Activated naive CD4-positive, alpha-beta T cell treated with anti-CD3 and anti-CD28 coated beads, Interleukin-2, amount 50 U/mL, for 72 hours (primary cell): ENCODE data around the gene SIPA1. TPM values are rescaled to one million over a fixed set of nuclear protein-coding genes. Genes with fewer than 3 reads are reported as not detected.
"Not testable (repeated sequence)": the region's sequence is repeated elsewhere in the genome, so short reads cannot be mapped to it uniquely, and the experiment has no call there.

ENCODE experiments used
- ATAC-seq, 2 donors: fragments of 150-1000 bp; cut with Tn5 transposase; 2 replicates each; pipeline ENCODE4 v1.10.0; 2021; ENCODE audit warnings: mild to moderate bottlenecking in 2 of 2, moderate library complexity in 2 of 2
- DNase-seq, 2 donors: peaks; one replicate each; pipeline ENCODE4 v3.0.0; 2021 to 2022; ENCODE audit warnings: low spot score in 2 of 2
- H3K27ac Mint-ChIP-seq, 2 donors: one replicate each; pipeline ENCODE4 v1.8.0; 2022; ENCODE audit warnings: mild to moderate bottlenecking in 2 of 2, mixed read lengths in 2 of 2
- H3K36me3 Mint-ChIP-seq, 2 donors: one replicate each; pipeline ENCODE4 v1.8.0; 2022; ENCODE audit warnings: mixed read lengths in 2 of 2
- H3K9me3 Mint-ChIP-seq, 2 donors: one replicate each; pipeline ENCODE4 v1.8.0; 2022; ENCODE audit warnings: mixed read lengths in 2 of 2
- total RNA-seq, 2 donors: library from RNA; stranded (reverse); gene quantifications; one replicate each; pipeline ENCODE4 v1.2.3, GENCODE V29; 2022

SIPA1 gene
- total RNA-seq, 2 donors from 2014 or later, result 185 to 203 TPM

DNA sequence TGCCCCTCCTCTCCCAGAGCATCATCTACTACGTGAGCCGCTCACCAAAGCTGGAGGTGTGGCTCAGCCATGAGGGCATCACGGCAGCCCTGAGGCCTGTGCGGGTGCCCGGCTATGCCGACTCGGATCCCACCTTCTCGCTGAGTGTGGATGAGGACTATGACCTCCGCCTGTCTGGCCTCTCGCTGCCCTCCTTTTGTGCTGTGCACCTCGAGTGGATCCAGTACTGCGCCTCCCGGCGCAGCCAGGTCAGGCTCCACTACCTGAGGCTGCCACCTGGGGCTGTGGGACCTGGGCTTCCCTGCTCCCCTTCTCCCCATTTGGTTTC is 3.8 kb upstream of the SIPA1 start:
- no peak for ATAC-seq
- no peaks in the 10 kb centered on the region for H3K9me3 Mint-ChIP-seq
- H3K36me3 Mint-ChIP-seq, result peaks cover 6 to 14% of the 10 kb centered on the region in 2 donors
- no peak for DNase-seq
- peak overlapping the region in 1 of 2 donors; percentile 75 for H3K27ac Mint-ChIP-seq

- peak overlapping the region in 1 of 2 donors; percentile 75 for H3K27ac Mint-ChIP-seq
- DNase-seq (no peak), ATAC-seq (no peak)
- H3K9me3 Mint-ChIP-seq, result no peaks in the 10 kb centered on the region
- peaks cover 7 to 12% of the 10 kb centered on the region in 2 donors for H3K36me3 Mint-ChIP-seq
Observed at GRCh38 chr11:65634440-65634839, 3.5 kb upstream of the SIPA1 start.

DNA sequence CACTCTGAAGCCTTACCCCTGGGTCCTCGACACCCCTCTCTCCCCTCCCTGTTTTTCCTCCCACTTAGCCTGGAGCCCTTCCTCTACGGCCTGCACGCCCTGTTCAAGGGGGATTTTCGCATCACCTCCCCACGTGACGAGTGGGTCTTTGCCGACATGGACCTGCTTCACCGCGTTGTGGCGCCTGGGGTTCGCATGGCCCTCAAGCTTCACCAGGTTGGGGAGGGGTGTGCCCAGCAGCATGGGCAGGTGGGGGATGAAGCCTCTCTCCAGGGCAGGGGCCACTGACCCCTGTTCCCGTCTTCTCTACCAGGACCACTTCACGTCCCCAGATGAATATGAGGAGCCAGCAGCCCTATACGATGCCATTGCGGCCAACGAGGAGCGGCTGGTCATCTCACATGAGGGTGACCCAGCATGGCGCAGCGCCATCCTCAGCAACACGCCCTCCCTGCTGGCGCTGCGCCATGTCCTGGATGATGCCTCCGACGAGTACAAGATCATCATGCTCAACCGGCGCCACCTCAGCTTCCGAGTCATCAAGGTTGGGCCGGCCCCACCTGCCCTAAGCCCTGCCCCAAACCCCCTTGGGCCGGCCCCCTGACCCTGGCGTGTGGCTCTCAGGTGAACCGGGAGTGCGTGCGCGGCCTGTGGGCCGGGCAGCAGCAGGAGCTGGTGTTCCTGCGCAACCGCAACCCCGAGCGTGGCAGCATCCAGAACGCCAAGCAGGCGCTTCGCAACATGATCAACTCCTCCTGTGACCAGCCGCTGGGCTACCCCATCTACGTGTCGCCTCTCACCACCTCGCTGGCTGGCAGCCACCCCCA is 2.8 kb upstream of the SIPA1 start:
- no peaks in the 10 kb centered on the region for H3K9me3 Mint-ChIP-seq

GRCh38 chr11:65636108-65637031 is 1.5 kb upstream of the SIPA1 start:
- DNase-seq (no peak), ATAC-seq (no peak)
- Mint-ChIP-seq H3K36me3 (peaks cover 15 to 25% of the 10 kb centered on the region in 2 donors), H3K9me3 (no peaks in the 10 kb centered on the region), H3K27ac (peak overlapping the region in 1 of 2 donors; percentile 49)

More for the DNA sequence above, 2.8 kb upstream of the SIPA1 start:
- DNase-seq (no peak), ATAC-seq (no peak)
- H3K27ac Mint-ChIP-seq, result no peak overlapping the region
- peaks cover 7 to 18% of the 10 kb centered on the region in 2 donors for H3K36me3 Mint-ChIP-seq

DNA sequence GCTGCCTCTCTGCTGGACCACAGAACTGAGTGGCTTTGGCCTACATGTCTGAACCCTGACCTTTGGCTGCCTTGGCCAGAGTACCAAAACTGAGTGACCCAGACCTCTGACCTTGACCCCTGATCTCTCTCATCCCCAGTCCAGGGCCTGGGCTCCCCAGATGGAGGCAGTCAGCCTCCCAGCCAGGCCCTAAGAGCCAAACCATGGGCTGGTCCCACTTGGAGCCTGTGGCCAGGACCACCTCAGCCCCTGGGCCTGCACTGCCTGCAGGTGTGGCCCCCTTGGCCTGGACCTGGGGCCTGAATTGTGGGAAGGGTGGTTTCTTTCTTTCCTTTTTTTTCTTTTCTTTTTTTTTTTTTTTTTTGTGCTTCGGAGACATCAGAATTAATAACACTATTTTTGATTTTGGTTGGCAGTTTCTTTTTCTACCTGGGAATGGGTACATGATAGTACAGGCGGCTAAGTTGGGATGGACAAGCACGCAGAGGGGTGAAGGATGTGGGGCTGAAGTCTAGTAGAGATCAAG is 806 bp upstream of the SIPA1 start:
- Mint-ChIP-seq H3K9me3 (no peaks in the 10 kb centered on the region), H3K36me3 (peaks cover 22 to 32% of the 10 kb centered on the region in 2 donors), H3K27ac (peak overlapping the region in 1 of 2 donors; percentile 49)
- ATAC-seq, result no peak
- no peak for DNase-seq

- Mint-ChIP-seq H3K36me3 (peaks cover 23 to 32% of the 10 kb centered on the region in 2 donors), H3K27ac (peak overlapping the region; percentile 93 to 95)
- not testable (repeated sequence) for ATAC-seq, H3K9me3 Mint-ChIP-seq, DNase-seq
Observed at GRCh38 chr11:65639228-65639597, 1.3 kb downstream of the SIPA1 start.

DNA sequence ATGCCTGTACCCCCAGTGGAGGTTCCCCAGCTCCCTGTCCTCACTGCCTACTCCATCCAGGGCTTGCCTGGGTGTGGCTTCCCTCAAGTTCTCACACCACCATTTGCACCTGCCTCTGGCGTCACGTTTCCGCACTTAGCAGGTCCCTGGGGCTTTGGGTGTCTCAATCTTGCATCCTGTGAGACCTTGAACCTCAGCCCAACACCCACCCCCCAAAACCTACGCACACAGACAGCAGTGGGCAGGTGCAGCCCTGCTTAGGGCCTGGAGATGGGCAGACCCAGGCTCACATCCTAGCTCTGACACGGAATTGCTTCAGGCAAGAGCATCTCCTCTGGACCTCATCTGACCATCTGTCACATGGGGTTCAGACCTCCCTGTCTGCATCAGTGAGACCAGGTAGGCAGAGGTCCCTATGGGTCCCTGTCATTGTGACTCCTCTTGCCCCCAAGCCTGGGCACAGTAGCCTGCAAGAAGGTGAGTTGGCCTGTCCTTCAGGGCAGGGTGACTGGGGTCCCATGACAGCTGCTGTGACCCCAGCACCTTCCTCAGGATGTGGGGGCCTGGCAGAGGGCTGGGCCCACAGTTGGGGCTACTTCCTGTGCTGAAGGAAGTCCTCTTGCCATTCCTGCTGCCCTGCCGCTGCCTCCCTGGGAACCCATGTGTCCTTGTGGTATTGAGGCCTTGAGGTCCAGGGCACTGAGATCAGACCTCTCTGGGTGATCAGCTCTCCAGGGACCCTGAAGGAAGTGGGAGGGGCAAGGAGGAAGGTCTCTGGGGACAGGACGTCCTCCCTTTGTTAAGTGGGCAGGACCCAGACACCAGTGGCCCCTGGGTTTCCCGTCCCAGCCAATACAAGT is 2.0 kb downstream of the SIPA1 start:
- DNase-seq (peak in 1 of 2 donors; percentile 53), ATAC-seq (peak; percentile 27 to 31)
- Mint-ChIP-seq H3K36me3 (peaks cover 23 to 32% of the 10 kb centered on the region in 2 donors), H3K9me3 (no peaks in the 10 kb centered on the region), H3K27ac (peak overlapping the region; percentile 86 to 93)

DNA sequence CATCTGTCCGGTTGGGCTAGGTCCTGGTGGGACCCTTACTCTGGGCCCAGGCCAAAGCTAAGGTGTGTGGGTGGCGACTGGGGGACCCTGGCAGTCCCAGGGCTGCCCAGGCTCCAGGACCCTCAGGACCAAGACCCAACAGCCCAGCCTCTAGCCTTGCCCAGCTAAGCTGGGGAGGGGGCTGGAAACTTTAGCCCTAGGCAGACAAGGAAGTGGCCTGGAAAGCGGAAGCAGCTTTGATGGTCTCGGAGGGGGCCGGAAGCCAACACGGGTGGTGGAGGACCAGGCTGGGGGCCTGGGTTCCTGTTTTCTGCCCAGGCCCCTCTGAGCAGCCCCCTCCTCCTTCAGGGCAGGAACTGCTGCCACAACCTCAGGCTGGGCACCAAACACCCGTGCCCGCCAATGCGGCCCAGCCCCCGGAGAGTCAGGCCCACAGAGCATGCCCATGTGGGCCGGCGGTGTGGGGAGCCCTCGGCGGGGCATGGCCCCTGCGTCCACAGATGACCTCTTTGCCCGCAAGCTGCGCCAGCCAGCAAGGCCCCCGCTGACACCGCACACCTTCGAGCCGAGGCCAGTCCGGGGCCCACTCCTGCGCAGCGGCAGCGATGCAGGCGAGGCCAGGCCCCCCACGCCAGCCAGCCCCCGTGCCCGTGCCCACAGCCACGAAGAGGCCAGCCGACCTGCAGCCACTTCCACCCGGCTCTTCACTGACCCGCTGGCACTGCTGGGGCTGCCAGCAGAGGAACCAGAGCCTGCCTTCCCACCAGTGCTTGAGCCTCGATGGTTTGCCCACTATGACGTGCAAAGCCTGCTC is 2.8 kb downstream of the SIPA1 start:
- H3K36me3 Mint-ChIP-seq, result peaks cover 23 to 32% of the 10 kb centered on the region in 2 donors
- no peaks in the 10 kb centered on the region for H3K9me3 Mint-ChIP-seq
- H3K27ac Mint-ChIP-seq, result peak overlapping the region; percentile 86 to 93
- ATAC-seq (no peak), DNase-seq (no peak)

DNA sequence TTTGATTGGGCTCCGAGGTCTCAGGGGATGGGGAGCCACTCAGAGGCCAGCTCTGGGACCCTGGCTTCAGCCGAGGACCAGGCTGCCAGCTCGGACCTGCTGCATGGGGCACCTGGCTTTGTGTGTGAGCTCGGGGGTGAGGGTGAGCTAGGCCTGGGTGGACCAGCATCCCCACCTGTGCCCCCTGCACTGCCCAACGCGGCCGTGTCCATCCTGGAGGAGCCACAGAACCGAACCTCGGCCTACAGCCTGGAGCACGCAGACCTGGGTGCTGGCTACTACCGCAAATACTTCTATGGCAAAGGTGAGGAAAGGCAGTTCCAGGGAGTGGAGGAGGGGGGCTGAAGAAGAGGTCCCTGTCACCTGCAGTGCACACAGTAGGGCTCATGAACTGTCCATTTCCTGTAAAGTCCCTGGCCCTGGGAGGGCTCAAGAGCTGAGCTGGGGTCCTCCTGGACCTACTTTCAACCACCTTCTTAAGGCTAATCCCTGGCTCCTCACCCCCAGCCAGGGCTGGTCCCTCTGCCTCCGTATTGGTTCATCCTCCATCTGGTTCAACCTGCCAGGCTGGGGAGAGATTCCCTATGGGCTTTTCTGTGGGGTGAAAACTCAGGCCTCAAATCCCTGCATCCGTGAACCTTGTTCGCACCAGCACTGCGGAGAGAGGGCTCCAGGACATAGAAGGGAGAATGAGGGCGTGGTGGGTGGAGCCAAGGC is 3.6 kb downstream of the SIPA1 start:
- no peak for ATAC-seq
- no peak for DNase-seq
- Mint-ChIP-seq H3K27ac (peak overlapping the region; percentile 79 to 93), H3K9me3 (no peaks in the 10 kb centered on the region), H3K36me3 (peaks cover 23 to 32% of the 10 kb centered on the region in 2 donors)

DNA sequence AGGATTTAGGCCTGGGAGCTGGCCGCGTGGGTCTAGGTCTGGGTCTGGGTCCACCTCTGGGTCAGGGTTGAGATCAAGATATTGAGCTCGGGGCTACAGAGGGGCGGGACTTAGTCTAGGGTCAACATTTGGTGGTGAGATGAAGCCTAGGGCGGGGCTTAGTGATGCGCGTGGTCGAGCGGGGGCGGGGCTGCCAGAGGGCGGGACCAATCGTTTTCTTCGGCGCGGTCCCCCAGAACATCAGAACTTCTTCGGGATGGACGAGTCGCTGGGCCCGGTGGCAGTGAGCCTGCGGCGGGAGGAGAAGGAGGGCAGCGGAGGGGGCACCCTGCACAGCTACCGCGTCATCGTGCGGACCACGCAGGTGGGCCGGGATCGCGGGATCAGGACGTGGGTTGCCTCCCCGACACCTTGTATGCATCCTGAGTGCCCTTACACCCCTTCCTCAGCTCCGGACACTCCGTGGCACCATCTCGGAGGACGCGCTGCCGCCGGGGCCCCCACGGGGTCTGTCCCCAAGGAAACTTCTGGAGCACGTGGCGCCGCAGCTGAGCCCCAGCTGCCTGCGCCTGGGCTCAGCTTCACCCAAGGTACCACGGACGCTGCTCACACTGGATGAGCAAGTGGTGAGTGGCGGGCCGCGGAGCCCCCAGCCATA is 4.2 kb downstream of the SIPA1 start:
- ATAC-seq, result no peak

GRCh38 chr11:65643971-65644370 is 6.1 kb downstream of the SIPA1 start:
- no peaks in the 10 kb centered on the region for H3K9me3 Mint-ChIP-seq
- peak overlapping the region in 1 of 2 donors; percentile 61 for H3K27ac Mint-ChIP-seq
- DNase-seq (peak in 1 of 2 donors; percentile 34), ATAC-seq (peak in 1 of 2 donors; percentile 53)
- H3K36me3 Mint-ChIP-seq, result peaks cover 18 to 24% of the 10 kb centered on the region in 2 donors

More for the DNA sequence above, 4.2 kb downstream of the SIPA1 start:
- DNase-seq, result no peak
- Mint-ChIP-seq H3K27ac (peak overlapping the region; percentile 57 to 93), H3K36me3 (peaks cover 23 to 32% of the 10 kb centered on the region in 2 donors), H3K9me3 (no peaks in the 10 kb centered on the region)

DNA sequence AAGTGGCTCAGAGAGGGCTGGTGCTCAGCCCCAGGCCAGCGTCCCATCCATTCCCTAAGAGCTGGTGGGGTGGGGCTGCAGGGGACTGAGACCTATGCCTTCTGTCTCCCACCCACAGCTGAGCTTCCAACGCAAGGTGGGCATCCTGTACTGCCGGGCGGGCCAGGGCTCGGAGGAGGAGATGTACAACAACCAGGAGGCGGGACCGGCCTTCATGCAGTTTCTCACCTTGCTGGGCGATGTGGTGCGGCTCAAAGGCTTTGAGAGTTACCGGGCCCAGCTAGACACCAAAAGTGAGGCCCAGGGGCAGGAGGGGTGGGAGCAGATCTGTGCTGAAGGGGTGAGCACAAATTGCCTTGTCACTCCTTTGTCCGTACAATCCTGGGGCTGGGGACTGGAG is 6.9 kb downstream of the SIPA1 start:
- H3K36me3 Mint-ChIP-seq, result peaks cover 16 to 18% of the 10 kb centered on the region in 2 donors
- no peak for ATAC-seq
- no peaks in the 10 kb centered on the region for H3K9me3 Mint-ChIP-seq
- peak overlapping the region; percentile 36 to 61 for H3K27ac Mint-ChIP-seq
- no peak for DNase-seq

DNA sequence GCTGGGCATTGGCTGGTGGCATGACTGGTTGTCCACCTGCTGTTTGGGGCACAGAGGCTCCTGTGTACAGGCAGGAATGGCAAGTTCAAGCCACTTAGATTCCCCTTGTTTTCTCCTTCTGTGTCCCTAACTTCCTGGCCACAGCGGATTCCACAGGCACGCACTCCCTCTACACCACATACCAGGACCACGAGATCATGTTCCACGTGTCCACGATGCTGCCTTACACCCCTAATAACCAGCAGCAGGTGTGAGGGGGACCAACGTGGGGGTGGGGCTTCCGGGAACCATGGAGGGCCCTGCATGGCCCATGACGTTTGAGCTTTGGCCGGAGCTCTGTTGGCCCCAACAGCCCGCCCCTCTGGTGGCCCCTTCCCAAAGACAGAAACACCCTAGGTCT is 7.8 kb downstream of the SIPA1 start:
- no peaks in the 10 kb centered on the region for H3K9me3 Mint-ChIP-seq
- ATAC-seq (no peak), DNase-seq (no peak)
- H3K27ac Mint-ChIP-seq, result peak overlapping the region in 1 of 2 donors; percentile 9
- peaks cover 10 to 11% of the 10 kb centered on the region in 2 donors for H3K36me3 Mint-ChIP-seq

DNA sequence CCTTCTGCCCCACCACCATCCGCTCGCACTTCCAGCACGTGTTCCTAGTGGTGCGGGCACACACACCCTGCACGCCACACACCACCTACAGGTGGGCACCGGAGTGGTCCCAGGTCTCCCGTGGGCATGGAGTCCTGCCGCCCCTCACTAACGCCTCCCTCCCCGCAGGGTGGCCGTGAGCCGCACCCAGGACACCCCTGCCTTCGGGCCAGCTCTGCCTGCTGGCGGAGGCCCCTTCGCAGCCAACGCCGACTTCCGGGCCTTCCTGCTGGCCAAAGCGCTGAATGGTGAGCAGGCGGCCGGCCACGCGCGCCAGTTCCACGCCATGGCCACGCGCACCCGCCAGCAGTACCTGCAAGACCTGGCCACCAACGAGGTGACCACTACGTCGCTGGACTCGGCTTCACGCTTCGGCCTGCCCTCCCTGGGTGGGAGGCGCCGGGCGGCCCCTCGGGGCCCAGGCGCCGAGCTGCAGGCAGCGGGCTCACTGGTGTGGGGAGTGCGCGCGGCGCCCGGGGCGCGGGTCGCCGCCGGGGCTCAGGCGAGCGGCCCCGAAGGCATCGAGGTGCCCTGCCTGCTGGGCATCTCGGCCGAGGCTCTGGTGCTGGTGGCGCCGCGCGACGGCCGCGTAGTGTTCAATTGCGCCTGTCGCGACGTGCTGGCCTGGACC is 8.5 kb downstream of the SIPA1 start:
- H3K36me3 Mint-ChIP-seq, result peaks cover 7% of the 10 kb centered on the region in 2 donors
- no peak for DNase-seq

More for the DNA sequence above, 8.5 kb downstream of the SIPA1 start:
- no peak for ATAC-seq
- H3K9me3 Mint-ChIP-seq, result no peaks in the 10 kb centered on the region
- H3K27ac Mint-ChIP-seq, result no peak overlapping the region
